ELF-1 (cell line): ENCODE data around the gene RIPK1.
A peak's percentile ranks its signal among the peaks of the same experiment; 100 is the strongest.

ENCODE experiments used
- DNase-seq: peaks from one replicate; pipeline ENCODE4 v3.0.0-alpha.2; 2016; ENCODE audit warnings: low read depth, low spot score

Gene RIPK1

DNA sequence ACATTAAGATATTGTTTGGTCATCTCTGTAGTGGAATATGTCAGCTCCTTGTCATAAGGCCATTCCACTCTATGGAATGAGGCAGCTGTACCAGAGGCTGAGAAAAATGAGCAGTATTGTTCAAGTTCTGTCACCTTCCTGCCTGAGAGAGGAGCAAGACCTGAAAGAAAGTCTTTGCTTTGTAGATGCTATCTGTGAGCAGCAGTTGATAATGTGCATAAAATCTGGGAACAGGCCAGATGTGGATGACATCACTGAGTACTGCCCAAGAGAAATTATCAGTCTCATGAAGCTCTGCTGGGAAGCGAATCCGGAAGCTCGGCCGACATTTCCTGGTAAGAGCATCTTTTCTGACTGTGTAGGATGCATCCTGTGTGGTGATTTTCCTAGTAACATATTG lies 16.8 kb downstream of the RIPK1 start:
- DNase-seq, result no peak

DNA sequence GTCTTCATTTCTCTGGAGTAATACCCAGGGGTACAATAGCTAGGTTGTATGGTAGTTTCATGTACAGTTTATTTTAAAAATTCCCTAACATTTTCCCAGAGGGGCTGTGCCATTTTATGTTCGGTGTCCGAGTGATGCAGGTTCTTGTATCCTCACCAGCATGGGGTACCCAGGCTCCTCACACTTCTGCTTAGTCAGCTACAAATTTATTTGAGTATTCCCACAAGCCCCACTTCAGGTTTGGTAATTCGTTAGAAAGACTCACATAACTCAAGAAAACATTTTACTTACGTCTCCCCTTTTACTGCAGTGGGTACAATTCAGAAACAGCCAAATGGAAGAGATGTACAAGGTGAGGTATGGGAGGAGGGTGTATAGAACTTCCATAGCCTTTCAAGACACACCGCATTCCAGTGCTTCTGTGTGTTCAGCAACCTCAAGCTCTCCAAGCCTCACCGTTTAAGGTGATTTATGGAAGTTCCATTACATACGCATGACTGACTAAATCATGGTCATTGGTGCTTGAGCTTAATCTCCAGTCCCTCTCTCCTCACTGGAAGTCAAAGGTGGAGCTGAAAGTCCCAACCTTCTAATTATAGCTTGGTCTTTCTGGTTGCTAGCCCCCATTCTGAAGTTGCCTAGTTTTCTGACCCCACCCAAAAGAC lies 18.1 kb downstream of the RIPK1 start:
- DNase-seq, result no peak

GRCh38 chr6:3088446-3088845 lies 20.2 kb downstream of the RIPK1 start:
- no peak for DNase-seq

- DNase-seq, result no peak
These were observed 20.7 kb downstream of the RIPK1 start for GRCh38 chr6:3088968-3089367.

- no peak for DNase-seq
These were observed 21.7 kb downstream of the RIPK1 start for GRCh38 chr6:3090013-3090412.

DNA sequence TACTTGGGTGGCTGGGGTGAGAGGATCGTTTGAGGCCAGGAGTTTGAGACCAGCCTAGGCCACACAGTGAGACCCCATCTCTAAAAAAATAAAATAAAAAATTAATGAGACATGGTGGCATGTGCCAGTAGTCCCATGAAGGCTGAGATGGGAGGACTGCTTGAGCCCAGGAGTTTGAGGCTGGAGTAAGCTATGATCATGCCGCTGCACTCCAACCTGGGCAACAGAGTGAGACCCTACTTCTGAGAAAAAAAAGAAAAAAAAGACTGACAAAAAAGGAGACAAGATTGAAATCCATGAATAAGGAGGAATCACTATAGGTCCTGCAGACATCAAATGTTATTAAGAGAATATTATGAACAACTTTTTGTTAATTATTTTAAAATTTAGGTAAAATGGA lies 26.5 kb downstream of the RIPK1 start:
- no peak for DNase-seq

- no peak for DNase-seq
These were observed 34.6 kb downstream of the RIPK1 start for GRCh38 chr6:3102875-3103274.

DNA sequence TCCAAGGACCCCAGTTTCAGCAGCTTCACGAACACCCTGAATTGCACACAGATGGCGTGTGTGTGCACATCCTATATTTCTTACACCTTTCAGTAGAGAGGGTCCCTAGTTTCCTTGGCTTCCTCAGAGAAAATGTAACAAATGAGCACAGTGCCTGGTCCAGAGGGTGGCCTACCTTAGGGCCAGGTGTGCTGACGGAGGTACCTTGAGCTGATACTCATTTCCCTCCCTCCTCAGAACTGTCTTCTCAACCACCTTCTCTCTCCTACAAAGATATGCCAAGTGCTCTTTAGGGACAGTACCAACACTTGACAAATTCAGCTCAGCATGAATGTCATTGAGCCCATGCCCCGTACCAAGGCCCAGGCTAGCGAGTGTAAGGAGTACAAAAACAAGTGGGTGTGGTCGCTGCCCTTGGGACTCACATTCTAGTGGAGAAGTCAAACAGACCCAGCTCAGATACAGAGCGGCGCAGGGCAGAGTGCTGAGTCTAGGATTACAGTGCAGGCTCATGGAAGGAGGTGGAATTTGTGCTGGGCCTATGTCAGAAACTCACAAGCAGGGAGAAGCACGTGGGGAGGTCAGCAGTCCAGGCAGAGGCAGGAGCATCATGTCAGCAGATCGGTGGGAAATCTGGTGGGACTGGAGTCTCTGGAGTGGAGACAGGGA lies 40.6 kb downstream of the RIPK1 start:
- no peak for DNase-seq

DNA sequence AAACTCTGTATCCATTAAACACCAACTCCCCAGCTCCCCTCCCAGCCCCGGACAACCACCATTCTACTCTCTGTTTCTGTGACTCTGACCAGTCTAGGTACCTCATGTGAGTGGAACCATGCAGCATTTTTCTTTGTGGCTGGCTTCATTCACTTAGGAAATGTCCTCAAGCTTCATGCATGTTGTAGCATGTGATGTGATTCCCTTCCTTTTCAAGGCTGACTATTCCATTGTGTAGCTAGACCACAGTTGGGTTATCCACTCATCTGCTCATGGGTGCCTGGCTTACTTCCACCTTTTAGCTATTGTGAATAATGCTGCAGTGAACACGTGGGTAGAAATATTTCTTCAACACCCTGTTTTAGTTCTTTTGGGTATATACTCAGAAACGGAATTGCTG lies 41.5 kb downstream of the RIPK1 start:
- DNase-seq, result no peak

DNA sequence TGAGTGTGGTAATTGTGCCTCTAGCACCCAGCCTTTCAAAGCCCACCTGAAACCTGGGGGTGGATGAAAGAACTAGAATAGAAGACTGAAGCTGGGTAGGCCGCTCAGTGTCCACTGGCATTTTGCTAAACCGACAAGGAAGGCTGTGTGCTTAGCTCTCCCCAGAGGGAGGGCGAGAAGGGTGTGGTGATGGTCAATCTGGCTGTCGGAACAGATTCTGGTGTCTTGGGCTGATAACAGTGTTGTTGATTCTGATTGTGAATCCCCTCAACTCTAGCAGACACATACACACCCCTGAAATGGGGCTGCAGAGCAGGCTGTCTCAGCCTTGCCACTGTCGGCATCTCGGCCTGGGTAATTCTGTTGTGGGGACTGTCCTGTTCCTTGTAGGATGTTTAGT lies 46.1 kb downstream of the RIPK1 start:
- DNase-seq, result no peak

DNA sequence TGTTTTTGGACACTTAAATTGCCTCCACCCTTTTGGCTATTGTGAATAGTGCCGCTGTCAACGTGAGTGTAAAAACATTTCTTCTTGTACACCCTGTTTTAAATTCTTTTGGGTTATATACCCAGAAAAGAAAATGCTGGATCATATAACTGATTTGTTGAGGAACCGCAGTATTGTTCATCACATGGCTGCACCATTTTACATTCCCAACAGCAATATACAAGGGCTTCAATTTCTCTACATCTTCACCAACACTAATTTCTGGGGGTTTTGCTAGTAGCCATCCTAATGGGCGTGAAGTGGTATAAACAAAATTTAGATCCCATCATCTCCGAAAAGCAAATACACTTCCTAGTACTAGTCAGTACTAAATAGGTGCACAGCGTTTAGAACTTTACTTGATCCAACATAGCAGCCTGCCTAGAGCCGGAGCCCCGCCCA lies 49.6 kb downstream of the RIPK1 start:
- no peak for DNase-seq

- DNase-seq, result peak; percentile 94
These were observed 50.2 kb downstream of the RIPK1 start, which contains the start of gene BPHL for GRCh38 chr6:3118353-3119039. Gene BPHL (plus strand): TSS chr6:3118711. CDS start chr6:3118741, 30 bp downstream.

- no peak for DNase-seq
These were observed 50.9 kb downstream of the RIPK1 start for GRCh38 chr6:3119040-3119723.

DNA sequence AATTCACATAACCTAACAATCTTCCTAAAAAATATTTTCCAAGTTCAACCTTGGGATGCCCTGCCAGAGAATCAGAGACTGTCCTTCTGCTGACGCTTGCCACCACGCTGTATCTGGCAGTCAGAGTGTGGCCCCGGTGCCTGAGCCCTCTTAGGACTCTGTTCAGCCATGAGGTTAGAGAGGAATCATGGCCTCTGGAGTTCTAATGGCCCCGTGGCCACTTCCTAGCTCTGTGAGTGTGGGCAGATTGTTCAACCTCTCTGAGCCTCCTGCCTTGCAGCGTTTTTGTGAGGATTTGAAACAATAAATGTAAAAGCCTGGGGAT lies 52.4 kb downstream of the RIPK1 start:
- DNase-seq, result no peak

- no peak for DNase-seq
These were observed 54.5 kb downstream of the RIPK1 start for GRCh38 chr6:3122823-3123182.

DNA sequence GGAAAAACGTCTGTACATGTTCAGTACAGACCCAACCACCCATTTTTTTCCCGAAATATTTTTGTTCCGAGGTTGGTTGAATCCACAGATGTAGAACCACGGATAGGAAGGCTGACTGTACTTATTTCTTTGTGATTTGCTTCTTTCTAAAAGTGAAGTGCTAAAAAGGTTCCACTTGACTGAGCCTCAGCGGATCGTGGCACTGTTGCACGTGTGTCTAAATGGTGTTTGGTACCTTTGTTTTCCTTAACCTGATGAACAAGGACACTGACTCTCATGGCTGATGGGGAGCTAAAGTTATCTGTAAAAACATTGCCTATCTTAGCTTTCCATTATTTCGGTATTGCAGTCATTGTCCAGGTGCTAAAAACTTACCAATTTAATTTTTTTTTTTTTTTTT lies 56.4 kb downstream of the RIPK1 start:
- DNase-seq, result no peak

DNA sequence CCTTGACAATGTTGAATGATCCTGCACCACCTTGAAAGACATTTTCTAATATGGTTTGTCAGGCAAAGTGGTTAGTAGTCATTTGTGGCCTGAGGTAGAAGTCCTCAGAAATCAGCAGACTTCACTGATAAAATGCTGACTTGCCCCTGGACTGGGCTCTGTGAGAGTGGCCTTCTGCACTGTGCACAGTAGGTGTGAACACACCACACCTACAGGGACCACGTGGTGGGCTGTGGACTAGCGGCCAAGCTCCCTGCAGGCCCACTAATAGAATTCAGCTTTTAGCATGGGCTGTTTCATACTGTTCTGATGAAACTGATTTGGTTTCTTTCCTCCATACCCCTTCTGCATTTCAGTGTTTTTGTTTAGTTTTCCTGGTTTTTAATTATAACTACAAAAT lies 57.5 kb downstream of the RIPK1 start:
- no peak for DNase-seq

- DNase-seq, result no peak
These were observed 60.2 kb downstream of the RIPK1 start for GRCh38 chr6:3128356-3129108.

DNA sequence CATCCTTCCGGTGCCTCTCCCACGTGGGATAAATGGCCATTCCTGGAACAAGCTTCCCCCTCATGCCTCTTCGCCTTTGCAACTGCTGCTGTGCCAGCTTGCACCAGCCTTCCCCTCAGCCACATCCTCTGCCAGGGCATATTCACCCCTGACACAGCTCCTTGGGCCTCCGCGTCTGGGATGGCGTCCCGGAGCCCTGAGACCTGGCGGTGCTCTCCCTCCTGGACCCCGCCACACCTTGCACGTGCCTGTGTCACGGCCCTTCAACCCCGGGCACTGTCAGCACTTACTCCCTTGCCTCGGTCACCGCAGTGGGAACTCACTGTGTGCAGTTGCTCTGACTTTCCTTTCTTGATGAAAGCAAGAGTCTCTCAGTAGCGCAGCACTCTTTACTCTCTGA lies 63.4 kb downstream of the RIPK1 start:
- DNase-seq, result no peak

DNA sequence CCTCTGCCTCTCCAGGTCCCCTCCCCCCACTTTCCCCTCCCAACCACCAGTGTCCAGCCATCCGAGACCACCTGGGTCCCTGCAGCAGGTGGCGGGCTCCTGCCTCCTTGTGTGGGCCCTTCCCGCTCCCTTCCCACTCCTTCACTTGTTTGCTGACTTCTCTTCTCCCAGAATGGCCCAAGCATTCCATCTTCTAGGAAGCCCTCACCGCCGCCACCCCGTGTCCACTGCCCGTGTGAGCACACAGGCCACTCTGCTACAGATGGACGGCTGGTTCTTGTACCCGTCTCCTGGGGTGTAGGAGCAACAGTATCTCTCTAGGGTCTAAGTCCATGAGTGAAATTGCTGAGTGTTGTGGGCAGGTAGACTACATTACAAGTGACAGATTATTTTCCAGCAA lies 65.2 kb downstream of the RIPK1 start:
- no peak for DNase-seq

GRCh38 chr6:3135668-3136291 lies 67.5 kb downstream of the RIPK1 start:
- DNase-seq, result no peak
